Endodermal cell (in vitro differentiated cells): ENCODE measurements around the gene HOXB3. TPM values are rescaled to one million over a fixed set of nuclear protein-coding genes. Genes with fewer than 3 reads are reported as not detected.

ENCODE experiments used
- DNase-seq: peaks from one replicate; pipeline ENCODE4 v3.0.0-alpha.2; 2017
- H3K27ac ChIP-seq: 2 replicates; pipeline ENCODE4 v1.5.1; 2013; ENCODE audit warnings: mild to moderate bottlenecking, low read depth, low read length, moderate library complexity
- H3K27me3 ChIP-seq: 2 replicates; pipeline ENCODE4 v1.6.1; 2013; ENCODE audit warnings: mild to moderate bottlenecking, low read length, moderate library complexity; ENCODE audit not compliant: insufficient read depth, control insufficient read depth, poor library complexity, severe bottlenecking
- H3K36me3 ChIP-seq: 2 replicates; pipeline ENCODE4 v1.7.0; 2013; ENCODE audit warnings: mild to moderate bottlenecking, low read length, moderate library complexity; ENCODE audit not compliant: control insufficient read depth, insufficient read depth
- H3K4me1 ChIP-seq: one replicate; pipeline ENCODE4 v1.7.0; 2013; ENCODE audit warnings: low read length; ENCODE audit not compliant: control insufficient read depth, insufficient read depth
- H3K4me3 ChIP-seq: 2 replicates; pipeline ENCODE4 v1.5.1; 2013; ENCODE audit warnings: mild to moderate bottlenecking, low read length, moderate library complexity
- H3K9ac ChIP-seq: 2 replicates; pipeline ENCODE4 v1.6.1; 2013; ENCODE audit warnings: mild to moderate bottlenecking, low read length, moderate library complexity; ENCODE audit not compliant: poor library complexity, severe bottlenecking; ENCODE audit errors: extremely low read depth
- H3K9me3 ChIP-seq: 2 replicates; pipeline ENCODE4 v1.6.1; 2013; ENCODE audit warnings: mild to moderate bottlenecking, low read length, moderate library complexity; ENCODE audit not compliant: control insufficient read depth
- H3K27ac Mint-ChIP-seq: 2 replicates; pipeline ENCODE4 v1.8.0; 2020; ENCODE audit warnings: mixed read lengths
- H3K27me3 Mint-ChIP-seq: 2 replicates; pipeline ENCODE4 v1.8.0; 2021; ENCODE audit warnings: mild to moderate bottlenecking, mixed read lengths; ENCODE audit not compliant: insufficient read depth
- H3K36me3 Mint-ChIP-seq: 2 replicates; pipeline ENCODE4 v1.8.0; 2020; ENCODE audit warnings: low read depth, mixed read lengths
- H3K4me1 Mint-ChIP-seq: 2 replicates; pipeline ENCODE4 v1.8.0; 2020; ENCODE audit warnings: mixed read lengths
- H3K4me3 Mint-ChIP-seq: 2 replicates; pipeline ENCODE4 v1.8.0; 2020; ENCODE audit warnings: mild to moderate bottlenecking, moderate library complexity, mixed read lengths
- H3K9me3 Mint-ChIP-seq: 2 replicates; pipeline ENCODE4 v1.8.0; 2020; ENCODE audit warnings: mild to moderate bottlenecking, mixed read lengths
- WGBS, 2 experiments: methylation state at CpG; one replicate each; pipeline versions ENCODE4 v1.1.5 to v1.1.7; 2013; ENCODE audit warnings: missing lambda C conversion rate in 2 of 2, mixed read lengths in 1 of 2; ENCODE audit not compliant: insufficient coverage in 1 of 2, insufficient read length in 1 of 2; 5-methylcytosine and 5-hydroxymethylcytosine counted together
- total RNA-seq, 2 donors: library from RNA; stranded (reverse); fragmentation: NEBNext Ultra II Directional in 1 of 2; extraction: Animal tissue kit (Norgen Biotek cat#: 25700) in 1 of 2; gene quantifications; 2 replicates in 1 of 2; 3 replicates in 1 of 2; pipeline ENCODE4 v1.2.1, GENCODE V29; 2021
- TF ChIP-seq, protein P1 (sequence below): fragments of 200-600 bp; sonication (generic); conservative IDR thresholded peaks from 2 replicates; pipeline ENCODE4 v1.5.0; 2021; ENCODE audit warnings: antibody characterized with exemption, mild to moderate bottlenecking

Gene HOXB3
- total RNA-seq, 2 donors from 2014 or later = not detected

DNA sequence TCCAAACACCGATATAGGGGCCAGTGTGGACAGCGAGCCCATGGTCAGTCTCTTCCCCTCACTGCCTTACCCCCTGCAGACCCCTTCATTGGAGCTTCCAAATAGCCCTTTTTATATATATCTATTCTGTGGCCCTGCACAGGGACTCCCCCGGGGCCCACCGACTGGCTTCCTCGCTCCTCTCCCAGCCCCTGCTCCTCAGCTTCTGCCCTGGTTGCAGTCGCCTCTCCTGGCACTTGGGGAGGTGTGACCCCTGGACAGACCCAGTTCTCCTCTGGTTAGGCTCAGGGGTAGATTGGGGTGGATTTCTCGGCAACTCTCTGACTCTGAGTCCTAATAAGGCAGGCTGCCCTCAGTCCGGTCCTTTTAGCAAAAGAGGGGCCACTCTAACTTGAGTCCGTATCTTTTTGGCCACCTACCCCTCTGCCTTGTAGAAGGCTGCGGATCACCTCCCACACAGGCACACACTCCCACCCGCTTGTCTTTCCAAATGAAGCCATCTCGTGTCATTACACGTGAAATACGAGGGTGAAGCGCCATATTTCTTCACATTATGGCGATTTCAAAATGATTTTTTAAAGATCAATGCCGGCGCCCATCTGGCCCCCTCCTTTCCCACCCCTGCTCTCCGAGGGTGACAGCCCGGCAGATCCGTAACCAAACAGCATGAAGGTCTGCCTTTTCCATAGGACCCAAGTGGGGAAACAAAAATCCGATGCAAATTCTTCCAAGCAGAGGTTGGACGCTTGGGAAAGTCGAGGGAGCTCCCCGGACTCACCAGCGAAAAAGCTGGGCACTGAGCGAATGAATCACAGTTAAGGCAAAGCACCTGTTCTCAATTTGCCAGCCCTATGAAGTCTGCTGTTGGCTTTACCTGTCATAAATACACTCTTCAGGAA lies 37.8 kb upstream of the HOXB3 start:
- Histone ChIP-seq H3K9ac (no peak overlapping the region), H3K27me3 (peaks cover 100% of the 10 kb centered on the region), H3K4me1 (no peaks in the 10 kb centered on the region), H3K36me3 (no peaks in the 10 kb centered on the region), H3K27ac (no peak overlapping the region), H3K9me3 (no peaks in the 10 kb centered on the region), H3K4me3 (no peak overlapping the region)
- H3K36me3 Mint-ChIP-seq = no peaks in the 10 kb centered on the region
- H3K9me3 Mint-ChIP-seq = no peaks in the 10 kb centered on the region
- no peak overlapping the region for H3K4me3 Mint-ChIP-seq
- H3K27me3 Mint-ChIP-seq = peaks cover 99% of the 10 kb centered on the region
- H3K4me1 Mint-ChIP-seq = peaks cover 1% of the 10 kb centered on the region
- 17 to 18% methylated on average over 19 to 27 of the region's 27 CpGs for WGBS, 2 experiments
- DNase-seq = peak; percentile 34
- H3K27ac Mint-ChIP-seq = no peak overlapping the region
- TF ChIP-seq, protein P1, sequence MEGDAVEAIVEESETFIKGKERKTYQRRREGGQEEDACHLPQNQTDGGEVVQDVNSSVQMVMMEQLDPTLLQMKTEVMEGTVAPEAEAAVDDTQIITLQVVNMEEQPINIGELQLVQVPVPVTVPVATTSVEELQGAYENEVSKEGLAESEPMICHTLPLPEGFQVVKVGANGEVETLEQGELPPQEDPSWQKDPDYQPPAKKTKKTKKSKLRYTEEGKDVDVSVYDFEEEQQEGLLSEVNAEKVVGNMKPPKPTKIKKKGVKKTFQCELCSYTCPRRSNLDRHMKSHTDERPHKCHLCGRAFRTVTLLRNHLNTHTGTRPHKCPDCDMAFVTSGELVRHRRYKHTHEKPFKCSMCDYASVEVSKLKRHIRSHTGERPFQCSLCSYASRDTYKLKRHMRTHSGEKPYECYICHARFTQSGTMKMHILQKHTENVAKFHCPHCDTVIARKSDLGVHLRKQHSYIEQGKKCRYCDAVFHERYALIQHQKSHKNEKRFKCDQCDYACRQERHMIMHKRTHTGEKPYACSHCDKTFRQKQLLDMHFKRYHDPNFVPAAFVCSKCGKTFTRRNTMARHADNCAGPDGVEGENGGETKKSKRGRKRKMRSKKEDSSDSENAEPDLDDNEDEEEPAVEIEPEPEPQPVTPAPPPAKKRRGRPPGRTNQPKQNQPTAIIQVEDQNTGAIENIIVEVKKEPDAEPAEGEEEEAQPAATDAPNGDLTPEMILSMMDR = no peak

DNA sequence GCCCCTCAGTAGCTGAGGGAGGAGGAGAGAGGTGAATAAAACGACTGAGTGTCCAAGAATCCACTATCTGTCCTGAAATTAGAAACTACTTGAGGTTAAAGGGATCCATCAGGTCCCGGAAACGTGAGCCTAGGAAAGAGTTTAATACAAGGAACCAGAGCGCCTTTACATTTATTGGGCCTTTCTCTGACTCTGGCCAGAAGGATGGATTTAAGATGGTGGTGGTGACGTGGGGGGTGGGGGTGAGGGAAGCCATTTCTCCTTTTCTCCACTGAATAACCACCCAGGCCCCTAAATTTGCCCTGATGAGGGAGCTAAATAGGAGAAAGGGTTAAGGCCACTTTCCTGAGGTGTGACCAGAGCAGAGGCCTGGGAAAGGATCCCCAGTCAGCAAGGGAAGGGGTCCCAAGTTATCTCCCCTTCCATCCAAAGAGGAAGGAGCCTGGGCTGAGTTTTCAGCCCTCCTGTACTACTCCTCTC lies 37.1 kb upstream of the HOXB3 start:
- H3K9me3 ChIP-seq = peaks cover 2% of the 10 kb centered on the region
- no peak overlapping the region for H3K4me3 ChIP-seq
- no peaks in the 10 kb centered on the region for H3K36me3 ChIP-seq
- 18 to 20% methylated on average over 1 to 5 of the region's 5 CpGs for WGBS, 2 experiments
- Mint-ChIP-seq H3K4me3 (no peak overlapping the region), H3K27me3 (peaks cover 99% of the 10 kb centered on the region), H3K4me1 (peaks cover 1% of the 10 kb centered on the region), H3K36me3 (no peaks in the 10 kb centered on the region), H3K27ac (no peak overlapping the region), H3K9me3 (no peaks in the 10 kb centered on the region)
- H3K27me3 ChIP-seq = peaks cover 100% of the 10 kb centered on the region
- TF ChIP-seq, protein P1 = no peak
- no peaks in the 10 kb centered on the region for H3K4me1 ChIP-seq
- no peak overlapping the region for H3K27ac ChIP-seq
- H3K9ac ChIP-seq = no peak overlapping the region
- no peak for DNase-seq

DNA sequence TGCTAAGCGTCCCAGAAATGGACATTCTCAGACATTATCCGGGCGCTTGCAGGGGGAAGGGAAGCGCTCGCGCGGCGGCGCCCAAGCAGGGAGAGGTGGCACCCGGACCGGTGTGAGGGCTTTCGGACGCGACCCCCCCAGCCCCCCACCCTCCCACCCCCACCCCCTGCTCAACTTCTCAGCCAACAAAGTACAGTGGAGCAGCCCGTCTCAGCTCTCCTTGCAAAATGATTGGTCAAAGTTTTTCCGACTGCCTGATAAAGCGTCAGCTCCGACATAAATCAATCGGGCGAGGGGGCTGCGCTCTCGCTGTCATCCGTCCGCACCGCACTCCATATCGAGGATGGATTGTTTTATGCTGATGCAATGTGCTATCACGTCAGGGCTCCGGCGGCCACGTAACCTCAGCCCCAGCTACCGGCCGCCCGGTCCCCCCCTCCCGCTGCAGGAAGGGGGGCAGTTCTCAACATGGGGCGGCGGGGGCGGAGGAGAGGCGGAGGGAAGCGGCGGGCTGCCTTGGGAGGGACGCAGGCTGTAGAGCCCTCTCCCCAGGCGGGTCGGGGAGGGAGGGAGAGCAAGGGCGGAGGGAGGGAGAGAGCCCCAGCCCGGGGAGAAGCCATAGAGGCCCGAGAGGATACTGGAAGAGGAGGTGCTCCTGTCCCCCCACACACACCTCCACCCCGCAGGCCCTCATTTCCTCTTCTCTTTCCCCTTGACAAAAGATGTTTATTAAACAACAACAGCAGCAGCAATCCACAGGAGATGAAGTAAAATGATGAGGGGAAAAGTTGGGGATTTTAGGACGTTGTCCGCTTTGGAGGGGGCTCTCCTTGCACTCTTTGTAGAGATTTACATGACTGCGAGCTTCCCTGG lies 36.4 kb upstream of the HOXB3 start, which contains the start of gene HOXB9:
HOXB9 (minus strand) TSS at position 114 of the 873 bp plus-strand sequence; CDS start at position 25, 89 bp downstream.
- H3K27ac ChIP-seq = peak within 1 kb of the TSS; percentile 37
- peak; percentile 81 for DNase-seq
- TF ChIP-seq, protein P1 = no peak
- Mint-ChIP-seq H3K4me3 (peak within 1 kb of the TSS; percentile 47), H3K27me3 (peaks cover 99% of the 10 kb centered on the region), H3K4me1 (peaks cover 3% of the 10 kb centered on the region), H3K9me3 (no peaks in the 10 kb centered on the region), H3K36me3 (no peaks in the 10 kb centered on the region), H3K27ac (no peak within 1 kb of the TSS)
- no peak within 1 kb of the TSS for H3K9ac ChIP-seq
- peaks cover 100% of the 10 kb centered on the region for H3K27me3 ChIP-seq
- no peaks in the 10 kb centered on the region for H3K4me1 ChIP-seq
- no peaks in the 10 kb centered on the region for H3K36me3 ChIP-seq
- 1 to 3% methylated on average over 14 to 39 of the region's 50 CpGs for WGBS, 2 experiments
- peak within 1 kb of the TSS; percentile 68 for H3K4me3 ChIP-seq
- peaks cover 8% of the 10 kb centered on the region for H3K9me3 ChIP-seq
